GM19328 (cell line): ENCODE data around the gene ERC2.

Source experiments
- ATAC-seq: cut with Tn5 transposase; IDR thresholded peaks from one replicate; pipeline ENCODE4 v1.9.1; 2021; ENCODE audit warnings: mild to moderate bottlenecking, moderate library complexity; ENCODE audit not compliant: unreplicated experiment

ERC2 gene

GRCh38 chr3:55775366-55776154 is 692.7 kb downstream of the ERC2 start:
- no peak for ATAC-seq

GRCh38 chr3:55774856-55775255 is 693.4 kb downstream of the ERC2 start:
- ATAC-seq, result no peak

GRCh38 chr3:55771503-55771902 is 696.8 kb downstream of the ERC2 start:
- ATAC-seq, result no peak

DNA sequence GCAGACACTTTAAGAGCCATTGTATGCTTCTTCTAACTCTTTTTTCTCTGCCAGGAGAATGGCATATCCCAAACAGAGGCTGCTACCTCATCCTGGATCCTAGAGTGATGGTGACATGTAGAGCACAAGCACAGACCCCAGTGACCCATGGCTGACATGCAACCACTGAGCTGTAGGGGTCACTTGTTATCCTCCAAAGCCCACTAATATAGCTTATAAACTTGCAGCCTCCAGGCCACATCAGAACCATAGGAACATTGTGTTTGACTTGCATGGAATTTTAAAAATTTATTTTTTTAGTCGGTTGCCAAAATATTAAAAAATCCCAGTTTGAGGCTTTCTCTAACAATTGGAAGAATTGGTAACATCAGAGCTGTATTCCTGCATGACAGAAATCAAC is 698.2 kb downstream of the ERC2 start:
- ATAC-seq, result no peak

DNA sequence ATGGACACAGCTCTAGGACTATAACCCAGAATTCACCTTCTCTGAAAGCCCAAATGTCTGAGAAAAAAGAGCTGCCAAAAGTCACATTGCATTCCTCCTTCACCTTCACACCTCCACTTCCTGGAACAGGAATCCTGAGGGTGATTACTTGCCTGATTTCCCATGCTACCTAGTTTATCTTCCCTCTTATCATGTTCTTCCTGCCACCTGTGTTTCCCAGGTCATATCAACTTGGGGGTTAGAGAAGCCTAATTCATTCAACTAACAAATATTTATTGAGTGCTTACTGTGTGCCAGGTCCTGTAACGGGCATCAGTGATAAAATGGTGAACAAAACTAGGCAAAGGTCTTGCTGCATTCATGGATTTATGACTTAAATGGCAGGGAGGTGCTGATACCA is 701.5 kb downstream of the ERC2 start:
- no peak for ATAC-seq

DNA sequence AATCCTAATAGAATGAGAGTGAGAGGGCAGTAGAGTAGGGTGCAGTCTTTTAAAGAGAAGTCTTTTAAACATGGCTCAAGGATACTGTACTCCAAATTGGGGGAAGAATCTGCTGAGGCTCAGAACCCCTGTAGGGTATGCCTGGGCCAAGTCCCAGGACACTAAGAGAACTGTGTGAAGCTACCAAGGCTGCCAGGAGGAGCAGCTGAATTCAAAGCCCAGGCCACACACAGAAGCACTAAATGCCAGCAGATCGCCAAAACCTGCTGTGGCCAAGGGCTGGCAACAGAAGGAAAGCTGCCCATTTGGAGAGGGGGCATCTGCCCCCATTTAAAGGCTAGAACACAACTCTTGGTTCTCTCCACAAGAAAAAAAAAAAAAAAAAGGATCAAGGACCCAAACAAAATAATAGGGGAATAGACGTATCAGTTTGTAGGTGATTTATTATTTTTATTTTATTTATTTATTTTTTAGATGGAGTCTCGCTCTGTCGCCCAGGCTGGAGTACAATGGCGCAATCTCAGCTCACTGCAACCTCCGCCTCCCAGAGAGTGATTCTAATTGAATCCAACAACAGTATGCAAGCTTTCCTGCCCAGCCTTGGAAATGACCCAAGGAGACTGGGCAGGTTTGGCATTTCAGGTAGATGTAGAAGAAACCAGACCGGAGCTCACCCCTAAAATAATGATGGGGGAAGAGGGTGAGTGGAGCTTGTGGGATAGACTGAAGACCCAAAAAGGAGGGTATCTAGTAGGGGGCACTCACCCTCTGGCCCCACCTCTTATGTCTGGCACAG is 702.2 kb downstream of the ERC2 start:
- ATAC-seq, result no peak

DNA sequence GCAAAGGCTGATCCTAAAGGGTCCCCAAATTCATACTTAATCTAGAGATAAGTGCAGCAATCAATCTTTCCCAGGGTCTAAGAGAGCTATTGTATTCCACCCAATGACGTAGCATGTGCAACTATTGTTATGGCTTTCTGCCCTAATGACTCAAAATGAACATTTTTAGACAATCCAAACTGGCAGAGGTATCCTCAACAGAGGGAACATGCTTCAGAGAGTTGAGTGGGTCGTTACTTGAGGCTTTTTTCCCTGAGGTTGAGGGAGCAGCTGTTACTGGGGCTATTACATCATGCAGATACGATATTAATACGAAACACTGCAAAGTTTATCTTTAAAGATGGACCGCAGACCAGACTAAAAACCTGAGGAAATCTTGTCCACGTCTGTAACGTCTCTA is 702.9 kb downstream of the ERC2 start:
- ATAC-seq, result no peak

- ATAC-seq, result no peak
Observed at GRCh38 chr3:55756976-55757375, 711.3 kb downstream of the ERC2 start.

- no peak for ATAC-seq
Observed at GRCh38 chr3:55755516-55756205, 712.6 kb downstream of the ERC2 start.

GRCh38 chr3:55752911-55753310 is 715.4 kb downstream of the ERC2 start:
- ATAC-seq, result no peak

DNA sequence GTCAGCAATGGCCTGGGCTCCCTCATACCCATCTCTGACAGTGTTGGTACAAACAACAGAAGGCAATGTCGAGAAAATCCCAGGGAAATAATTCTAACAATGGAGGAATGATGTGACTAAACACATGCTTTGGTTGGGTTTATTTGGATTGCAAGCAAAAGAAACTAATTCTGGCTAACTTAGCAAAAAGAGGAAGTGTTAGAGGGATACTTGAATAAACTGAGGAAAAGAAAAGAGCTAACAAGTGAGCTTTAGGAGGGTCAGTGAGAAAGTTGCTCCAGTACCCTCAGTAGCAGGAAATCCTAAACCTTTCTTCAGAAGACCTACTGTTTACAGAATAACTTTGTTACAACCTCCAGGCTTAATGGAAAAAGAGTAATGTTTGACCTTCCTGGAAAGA is 716.5 kb downstream of the ERC2 start:
- ATAC-seq, result no peak

- no peak for ATAC-seq
Observed at GRCh38 chr3:55750525-55750924, 717.7 kb downstream of the ERC2 start.

GRCh38 chr3:55749036-55749435 is 719.2 kb downstream of the ERC2 start:
- ATAC-seq, result no peak

GRCh38 chr3:55746808-55747413 is 721.4 kb downstream of the ERC2 start:
- no peak for ATAC-seq

GRCh38 chr3:55742832-55743136 is 725.5 kb downstream of the ERC2 start:
- ATAC-seq, result no peak

DNA sequence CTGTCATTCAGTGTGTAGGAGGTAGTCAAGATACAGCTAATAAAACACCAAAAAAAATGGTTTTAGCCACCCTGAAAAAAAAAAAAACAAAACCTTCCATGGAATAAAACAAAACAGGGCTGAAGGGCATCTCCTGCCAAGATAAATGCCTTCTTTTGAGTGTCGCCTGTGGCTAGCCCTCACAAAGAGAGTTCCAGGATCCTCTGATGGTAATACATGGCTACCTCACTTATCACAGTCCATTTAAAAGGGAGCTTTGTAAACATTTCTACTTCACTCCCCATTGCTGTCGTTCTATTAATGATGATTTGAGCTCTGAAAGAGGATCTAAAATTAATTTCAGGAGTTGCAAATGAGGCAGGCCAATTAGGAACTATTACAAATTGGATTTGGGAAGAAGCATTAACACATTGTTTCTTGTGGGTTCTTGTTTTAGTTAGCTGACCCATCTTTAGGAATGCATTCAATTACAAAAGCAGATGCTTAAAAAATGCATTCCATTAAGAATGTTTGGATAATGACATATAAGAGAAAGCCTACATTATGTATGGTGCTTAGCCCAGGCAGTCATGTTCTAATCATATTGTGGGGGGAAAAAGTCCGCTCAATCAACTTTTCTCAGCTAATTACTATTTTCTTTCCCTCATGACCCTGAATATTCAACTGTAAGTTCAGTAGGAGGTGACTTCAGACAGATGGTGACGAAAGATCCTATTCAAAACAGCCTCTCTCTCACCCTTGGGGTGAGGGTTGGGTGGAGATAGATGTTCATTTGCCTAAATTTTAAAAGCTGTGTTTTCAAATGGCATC is 726.0 kb downstream of the ERC2 start:
- no peak for ATAC-seq

DNA sequence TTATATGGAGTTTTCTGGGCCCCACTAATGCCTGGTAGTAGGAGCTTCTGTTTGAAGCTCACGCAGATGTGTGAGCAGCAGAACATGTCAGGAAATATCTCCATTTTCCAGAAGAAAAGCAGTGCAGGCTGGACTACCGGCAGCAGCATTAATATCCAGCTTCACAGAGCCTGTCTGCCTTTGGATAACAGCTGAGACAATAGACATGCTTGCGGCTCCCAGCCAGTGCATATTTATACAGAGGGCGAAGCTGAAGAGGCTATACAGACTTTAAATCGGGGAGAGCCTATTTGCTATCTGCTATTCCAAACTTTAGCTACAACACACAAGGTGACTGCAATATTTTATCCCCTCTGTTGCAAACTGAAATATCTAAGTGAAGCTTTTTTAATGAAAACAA is 731.1 kb downstream of the ERC2 start:
- no peak for ATAC-seq

GRCh38 chr3:55735976-55736375 is 732.3 kb downstream of the ERC2 start:
- no peak for ATAC-seq

DNA sequence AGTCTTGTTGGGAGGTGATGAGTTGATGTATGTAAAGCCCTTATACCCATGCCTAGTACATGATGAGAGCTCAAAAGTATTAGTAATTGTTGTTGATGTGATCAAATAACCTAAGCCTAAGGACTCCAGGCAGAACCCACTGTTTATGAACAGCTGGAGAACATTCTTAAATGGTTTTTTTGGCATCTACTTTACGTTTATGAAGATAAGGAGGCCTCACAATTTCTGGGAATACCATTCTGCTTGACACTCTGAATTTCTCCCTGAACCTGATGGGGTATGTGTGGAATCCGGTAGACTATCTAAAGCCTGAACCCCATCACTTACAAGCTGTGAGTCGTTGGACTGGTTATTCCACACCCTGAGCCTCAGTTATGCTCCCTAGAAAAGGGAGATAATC is 736.5 kb downstream of the ERC2 start:
- ATAC-seq, result no peak

DNA sequence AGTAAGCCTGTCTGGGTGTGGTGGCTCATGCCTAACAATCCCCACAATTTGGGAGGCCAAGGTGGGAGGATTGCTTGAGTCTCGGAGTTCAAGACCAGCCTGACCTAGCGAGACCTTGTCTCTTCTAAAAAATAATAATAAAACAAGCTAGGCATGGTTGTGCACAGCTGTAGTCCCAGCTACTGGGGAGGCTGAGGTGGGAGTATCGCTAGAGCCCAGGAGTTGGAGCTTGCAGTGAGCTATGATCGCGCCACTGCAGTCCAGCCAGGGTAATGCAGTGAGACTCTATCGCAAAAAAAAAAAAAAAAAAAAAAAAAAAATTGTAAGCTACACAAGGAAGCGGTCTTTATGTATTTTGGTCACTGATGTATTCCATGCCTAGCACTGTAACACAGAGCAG is 738.7 kb downstream of the ERC2 start:
- ATAC-seq, result no peak
